Testis (tissue), 2 donors: ENCODE data around the gene GPR35.

Experiments
- POLR2A ChIP-seq: fragments of 450-650 bp; IDR thresholded peaks from one replicate; pipeline ENCODE4 v1.6.1; 2017; ENCODE audit warnings: antibody characterized with exemption, mild to moderate bottlenecking, moderate library complexity
- TF ChIP-seq, protein P1 (sequence below), 3 experiments: fragments of 450-650 bp in 2 of 3; fragments of 200-600 bp in 1 of 3; sonication (generic) in 1 of 3; IDR thresholded peaks; one replicate each; pipeline ENCODE4 v1.5.1; 2016 to 2019; ENCODE audit warnings: antibody characterized with exemption in 3 of 3, mild to moderate bottlenecking in 2 of 3, moderate library complexity in 1 of 3

DNA sequence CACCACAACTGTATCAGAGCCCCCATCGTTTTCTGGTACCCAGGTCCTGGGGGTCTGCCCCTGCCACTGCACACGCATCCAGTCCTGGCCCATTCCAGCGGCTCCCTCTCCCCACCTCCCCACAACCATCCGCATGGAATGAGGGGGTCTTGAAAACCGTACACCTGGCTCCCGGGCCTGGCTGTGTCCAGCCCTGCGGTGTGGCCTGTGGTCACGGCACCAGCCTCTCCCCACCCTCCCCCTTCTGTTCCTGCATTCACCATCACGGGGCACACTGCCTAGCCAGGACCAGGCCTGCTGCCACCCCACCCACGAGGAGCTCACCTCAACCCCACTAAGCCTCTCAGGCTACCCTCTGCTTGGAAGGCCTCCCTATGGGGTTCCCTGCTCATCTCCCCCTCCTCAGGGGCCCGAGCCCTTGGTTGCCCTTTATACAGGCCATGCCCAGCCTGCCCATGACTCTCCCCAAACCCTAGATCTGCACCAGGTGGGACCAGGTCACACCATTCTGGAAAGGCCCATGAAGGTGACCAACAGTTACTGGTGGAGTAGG is 11.4 kb downstream of the GPR35 start:
- TF ChIP-seq, protein P1, sequence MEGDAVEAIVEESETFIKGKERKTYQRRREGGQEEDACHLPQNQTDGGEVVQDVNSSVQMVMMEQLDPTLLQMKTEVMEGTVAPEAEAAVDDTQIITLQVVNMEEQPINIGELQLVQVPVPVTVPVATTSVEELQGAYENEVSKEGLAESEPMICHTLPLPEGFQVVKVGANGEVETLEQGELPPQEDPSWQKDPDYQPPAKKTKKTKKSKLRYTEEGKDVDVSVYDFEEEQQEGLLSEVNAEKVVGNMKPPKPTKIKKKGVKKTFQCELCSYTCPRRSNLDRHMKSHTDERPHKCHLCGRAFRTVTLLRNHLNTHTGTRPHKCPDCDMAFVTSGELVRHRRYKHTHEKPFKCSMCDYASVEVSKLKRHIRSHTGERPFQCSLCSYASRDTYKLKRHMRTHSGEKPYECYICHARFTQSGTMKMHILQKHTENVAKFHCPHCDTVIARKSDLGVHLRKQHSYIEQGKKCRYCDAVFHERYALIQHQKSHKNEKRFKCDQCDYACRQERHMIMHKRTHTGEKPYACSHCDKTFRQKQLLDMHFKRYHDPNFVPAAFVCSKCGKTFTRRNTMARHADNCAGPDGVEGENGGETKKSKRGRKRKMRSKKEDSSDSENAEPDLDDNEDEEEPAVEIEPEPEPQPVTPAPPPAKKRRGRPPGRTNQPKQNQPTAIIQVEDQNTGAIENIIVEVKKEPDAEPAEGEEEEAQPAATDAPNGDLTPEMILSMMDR (IDR thresholded peaks at IDR 0.05) = no peak
- no peak for TF ChIP-seq POLR2A
